Superior temporal gyrus (tissue), 1 donor: ENCODE data around the gene UBE2F.
A peak's percentile ranks its signal among the peaks of the same experiment; 100 is the strongest.
"Not testable (repeated sequence)": the region's sequence is repeated elsewhere in the genome, so short reads cannot be mapped to it uniquely, and the experiment has no call there.

Experiments
- DNase-seq: peaks from one replicate; pipeline ENCODE4 v3.0.0-alpha.2; 2016; ENCODE audit errors: extremely low spot score

The UBE2F gene

DNA sequence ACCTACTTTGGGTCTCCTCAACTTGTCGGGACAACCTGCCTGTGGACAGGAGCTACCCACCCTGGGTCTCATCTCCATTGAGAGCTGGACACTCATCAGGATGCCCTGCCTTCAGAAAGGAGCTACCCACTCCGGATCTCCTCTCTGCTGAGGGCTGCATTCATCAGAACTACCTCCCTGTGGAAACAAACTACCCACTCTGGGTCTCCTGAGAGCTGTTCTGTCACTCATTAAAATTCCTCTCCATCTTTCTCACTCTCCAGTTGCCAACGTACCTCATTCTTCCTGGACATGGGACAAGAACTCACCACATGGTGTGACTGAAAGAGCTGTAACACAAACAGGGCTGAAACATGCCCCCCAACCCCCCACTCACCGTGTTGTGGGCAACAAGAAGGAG lies 22.5 kb upstream of the UBE2F start:
- DNase-seq: no peak

DNA sequence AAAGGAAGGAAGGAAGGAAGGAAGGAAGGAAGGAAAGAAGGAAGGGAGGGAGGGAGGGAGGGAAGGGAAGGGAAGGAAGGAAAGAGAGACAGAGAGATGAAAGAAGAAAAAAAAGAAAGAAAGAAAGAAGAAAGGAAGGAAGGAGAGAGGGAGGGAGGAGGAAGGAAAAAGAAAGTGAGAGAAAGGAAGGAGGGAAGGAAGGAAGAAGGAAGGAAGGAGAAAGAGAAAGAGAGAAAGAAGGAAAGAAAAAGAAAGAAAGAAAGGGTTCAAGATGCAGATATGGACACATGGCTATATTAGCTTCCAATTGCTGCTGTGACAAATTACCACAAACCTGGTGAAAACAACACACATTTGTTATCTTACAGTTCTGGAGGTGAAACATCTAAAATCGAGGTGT lies 20.4 kb upstream of the UBE2F start:
- no peak for DNase-seq

DNA sequence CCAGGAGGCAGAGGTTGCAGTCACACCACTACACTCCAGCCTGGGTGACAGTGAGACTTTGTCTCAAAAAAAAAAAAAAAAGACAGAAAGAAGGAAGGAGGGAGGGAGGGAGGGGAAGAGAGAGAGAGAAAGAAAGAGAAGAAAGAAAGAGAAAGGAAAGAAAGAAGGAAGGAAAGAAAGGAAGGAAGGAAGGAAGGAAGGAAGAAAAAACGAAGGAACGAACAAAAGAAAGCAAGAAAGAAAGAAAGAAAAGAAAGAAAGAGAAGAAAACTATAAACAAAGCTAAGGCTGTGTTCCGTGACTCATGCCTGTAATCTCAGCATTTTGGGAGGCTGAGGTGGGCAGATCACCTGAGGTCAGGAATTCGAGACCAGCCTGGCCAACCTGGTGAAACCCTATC lies 15.5 kb upstream of the UBE2F start:
- not testable (repeated sequence) for DNase-seq

DNA sequence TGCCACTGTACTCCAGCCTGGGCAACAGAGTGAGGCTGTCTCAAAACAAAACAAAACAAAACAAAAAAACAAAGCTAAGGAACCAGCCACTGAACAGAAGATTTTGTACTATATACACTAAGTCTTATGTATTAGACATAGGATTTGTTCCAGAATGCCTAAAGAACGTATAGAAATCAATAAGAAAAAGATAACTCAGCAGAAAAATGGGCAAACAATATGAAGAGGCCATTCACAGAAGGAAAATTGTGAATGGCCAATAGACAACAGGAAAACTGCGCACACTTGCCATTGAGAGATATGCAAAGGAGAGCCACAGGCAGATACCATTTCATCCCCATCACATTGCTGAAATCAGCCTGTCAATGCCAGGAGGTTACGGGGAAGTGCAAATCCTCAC lies 14.9 kb upstream of the UBE2F start:
- no peak for DNase-seq

DNA sequence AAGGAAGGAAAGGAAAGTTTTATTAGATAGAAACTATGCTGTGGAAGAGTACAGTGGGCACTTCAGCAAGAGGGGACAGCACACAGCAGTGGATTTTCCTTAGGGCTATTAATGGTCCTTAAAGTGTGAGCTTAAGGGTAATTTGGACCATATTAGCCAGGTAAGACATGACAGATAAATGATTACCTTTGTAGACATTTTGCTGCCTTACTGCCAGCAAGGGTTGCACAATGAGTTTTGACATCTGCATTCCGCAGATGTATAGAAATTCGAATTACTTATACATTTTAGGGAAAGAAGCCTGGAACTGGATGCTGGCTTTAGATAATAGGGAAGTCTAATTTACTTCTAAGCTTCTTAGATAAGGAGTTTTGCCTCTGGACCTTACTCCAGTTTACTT lies 14.0 kb upstream of the UBE2F start:
- DNase-seq: no peak

DNA sequence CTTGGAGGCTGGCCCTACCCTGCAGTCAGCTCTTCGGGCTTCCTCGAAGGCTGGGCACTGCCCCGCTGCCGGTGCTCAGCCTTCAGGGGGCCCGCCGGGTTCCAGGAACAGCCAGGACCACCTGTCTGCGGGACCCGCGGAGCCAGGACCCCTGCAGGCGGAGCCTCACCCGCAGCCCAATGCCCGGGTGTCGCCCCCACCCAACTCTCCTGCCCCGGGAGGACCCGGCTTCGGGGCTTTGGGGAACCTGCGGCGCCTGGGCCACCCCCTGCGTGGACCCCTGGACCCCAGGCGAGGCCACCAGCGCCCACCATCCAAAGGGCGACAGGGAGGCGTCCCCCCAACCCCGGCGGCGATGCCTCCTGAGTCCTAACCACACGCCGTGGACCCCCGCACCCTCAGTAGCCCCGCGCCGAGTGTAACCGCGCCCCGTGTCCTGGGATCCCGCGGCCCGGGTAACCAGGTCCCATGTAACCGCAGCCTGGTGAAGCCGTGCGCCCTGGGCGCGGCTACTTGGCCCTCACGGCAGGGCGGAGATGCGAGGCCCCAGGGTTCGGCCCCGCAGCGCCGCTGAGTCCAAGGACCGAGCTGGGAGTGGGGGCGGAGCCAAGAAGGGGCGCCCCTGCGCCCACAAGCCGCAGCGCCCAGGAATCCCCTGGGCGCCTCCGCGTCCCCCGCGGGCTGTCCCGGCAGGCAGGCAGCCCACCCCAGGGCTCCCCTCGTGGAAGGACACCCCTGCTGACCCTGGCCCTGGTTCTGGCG lies 11.0 kb upstream of the UBE2F start:
- DNase-seq: no peak

DNA sequence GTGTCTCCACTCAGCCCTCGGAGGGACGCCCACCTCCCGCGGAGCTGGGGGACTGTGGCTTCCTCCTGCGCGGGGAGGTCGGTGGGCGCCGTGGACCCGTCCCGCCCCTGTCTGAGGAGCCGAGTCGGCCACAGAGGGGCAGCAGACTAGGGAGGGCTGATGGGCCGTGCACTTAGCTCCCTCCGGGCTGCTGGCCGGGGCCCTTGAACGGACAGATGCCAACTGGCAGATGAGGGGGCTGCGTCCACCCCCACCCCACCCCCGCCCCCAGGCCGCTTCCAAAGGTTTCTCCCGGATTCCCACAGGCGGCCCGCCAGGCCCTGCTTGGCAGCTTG lies 10.4 kb upstream of the UBE2F start:
- DNase-seq: no peak

DNA sequence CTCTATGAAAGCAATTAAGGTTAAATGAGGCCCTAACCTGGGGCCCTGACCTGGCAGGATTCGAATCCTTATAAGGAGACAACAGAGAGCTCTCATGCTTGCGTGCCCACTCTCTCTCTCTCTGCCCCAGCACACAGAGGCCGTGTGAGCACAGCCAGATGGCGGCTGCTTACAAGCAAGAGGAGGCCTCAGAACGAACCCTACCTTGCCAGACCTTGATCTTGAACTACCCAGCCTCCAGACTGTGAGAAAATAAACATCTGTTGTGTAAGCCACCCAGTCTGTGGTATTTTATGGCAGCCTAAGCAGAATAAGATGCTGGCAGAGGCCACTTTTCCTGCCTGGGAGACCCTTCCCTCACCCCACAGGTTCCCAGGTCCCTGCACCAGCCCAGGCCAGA lies 5.2 kb upstream of the UBE2F start:
- no peak for DNase-seq

DNA sequence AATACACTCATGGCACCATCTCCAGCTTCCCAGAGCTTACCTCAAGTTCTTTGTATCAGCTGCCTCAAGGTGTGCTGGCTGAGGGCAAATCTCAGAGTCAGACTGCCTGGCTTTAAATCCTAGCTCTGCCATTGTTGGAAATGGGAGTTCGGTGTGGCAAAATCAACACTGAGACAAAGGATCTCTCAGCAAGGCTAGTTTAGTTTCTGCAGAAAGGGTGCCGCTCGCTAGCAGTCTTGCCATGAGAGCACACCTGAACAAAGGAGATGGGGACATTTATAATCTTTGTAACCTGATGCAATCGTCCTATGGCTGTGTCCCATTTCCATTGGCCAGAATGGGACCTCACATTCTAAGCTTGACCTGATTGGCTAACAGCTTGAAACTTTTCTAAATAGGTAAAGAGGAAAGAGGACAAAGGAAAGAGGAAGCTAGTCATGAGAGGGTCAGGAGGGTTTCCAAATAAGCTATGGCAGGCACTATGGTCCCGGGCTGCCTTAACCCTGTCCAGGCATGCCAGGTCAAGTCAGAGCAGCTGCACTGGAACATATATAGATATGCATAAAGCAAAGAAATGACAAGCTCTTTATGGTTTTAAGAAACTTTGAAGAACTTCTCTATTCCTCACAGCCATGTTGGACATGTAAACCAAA lies 4.3 kb upstream of the UBE2F start:
- no peak for DNase-seq

DNA sequence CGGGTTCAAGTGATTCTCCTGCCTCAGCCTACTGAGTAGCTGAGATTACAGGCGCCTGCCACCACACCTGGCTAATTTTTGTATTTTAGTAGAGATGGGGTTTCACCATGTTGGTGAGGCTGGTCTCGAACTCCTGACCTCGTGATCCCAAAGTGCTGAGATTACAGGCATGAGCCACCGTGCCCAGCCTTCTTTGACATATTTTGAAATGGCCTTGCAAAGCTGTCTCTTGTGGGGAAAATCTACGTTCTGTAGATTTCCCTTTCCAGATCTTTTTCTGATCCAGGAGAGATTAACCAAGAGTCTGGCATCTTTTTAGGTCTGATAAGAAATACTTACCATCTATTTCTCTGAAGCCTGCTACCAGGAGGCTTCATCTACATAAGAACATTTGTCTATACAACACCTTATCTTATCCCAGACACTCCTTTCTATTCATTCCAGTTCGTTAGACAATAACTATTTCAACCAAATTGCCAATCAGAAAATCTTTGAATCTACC lies 3.3 kb upstream of the UBE2F start:
- DNase-seq: not testable (repeated sequence)

DNA sequence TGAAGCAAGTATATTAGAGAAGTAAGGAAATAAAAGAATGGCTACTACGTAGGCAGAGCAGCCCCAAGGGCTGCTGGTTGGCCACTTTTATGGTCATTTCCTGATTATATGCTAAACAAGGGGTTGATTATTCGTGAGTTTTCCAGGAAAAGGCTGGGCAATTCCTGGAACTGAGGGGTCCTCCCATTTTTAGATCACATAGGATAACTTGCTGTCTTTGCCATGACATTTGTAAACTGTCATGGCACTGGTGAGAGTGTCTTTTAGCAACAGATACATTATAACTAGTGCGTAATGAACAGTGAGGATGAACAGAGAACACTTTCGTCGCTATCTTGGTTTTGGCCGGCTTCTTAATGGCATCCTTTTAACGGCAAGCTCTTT lies 2.6 kb upstream of the UBE2F start:
- no peak for DNase-seq

DNA sequence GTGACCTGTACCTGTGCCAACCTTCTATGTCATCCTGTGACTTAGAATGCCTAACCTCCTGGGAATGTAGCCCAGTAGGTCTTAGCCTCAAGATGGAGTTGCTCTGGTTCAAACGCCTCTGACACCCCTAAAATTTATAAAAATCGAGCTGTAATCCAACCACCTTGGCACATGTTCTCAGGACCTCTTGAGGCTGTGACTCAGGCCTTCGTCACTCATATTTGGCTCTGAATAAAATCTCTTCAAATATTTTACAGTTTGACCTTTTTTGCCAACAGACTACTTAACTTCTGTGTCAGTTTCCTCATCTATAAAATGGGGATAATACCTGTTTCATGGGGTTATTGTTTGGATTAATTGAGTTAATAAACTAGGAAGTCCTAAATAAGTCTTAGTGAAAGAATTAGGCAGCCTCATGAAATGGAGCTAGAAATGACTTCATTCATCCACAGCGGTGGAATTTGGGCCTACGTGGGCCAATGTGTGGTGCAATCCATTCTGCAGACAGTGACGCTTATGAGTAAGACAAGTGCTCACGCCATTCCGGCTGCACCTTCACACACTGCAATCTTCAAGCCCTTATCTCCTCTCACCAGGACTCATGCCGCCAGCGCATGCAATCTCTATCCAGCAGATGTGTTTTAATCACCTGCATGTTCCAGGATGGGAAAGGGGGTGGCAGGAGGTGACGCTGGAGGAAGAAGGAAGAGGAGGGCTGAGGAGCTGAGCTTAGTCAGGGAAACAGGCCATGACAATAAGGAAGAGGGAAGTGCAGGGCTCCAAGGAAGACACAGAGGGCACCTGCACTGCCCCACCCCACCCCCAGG lies 2.0 kb upstream of the UBE2F start:
- no peak for DNase-seq

DNA sequence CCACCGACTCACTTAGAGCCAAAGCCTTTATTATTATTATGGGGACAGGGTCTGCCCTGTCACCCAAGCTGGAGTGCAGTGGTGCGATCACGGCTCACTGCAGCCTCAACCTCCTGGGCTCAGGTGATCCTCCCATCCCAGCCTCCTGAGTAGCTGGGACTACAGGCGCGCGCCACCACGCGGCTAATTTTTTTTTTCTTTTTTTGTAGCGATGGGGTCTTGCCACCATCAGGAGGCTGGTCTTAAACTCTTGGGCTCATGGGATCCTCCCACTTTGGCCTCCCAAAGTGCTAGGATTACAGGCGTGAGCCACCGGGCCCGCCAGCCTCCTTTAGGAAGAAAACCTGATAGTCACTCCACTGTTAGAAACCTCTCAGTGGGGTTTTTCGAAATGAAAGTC lies 970 bp upstream of the UBE2F start:
- not testable (repeated sequence) for DNase-seq

DNA sequence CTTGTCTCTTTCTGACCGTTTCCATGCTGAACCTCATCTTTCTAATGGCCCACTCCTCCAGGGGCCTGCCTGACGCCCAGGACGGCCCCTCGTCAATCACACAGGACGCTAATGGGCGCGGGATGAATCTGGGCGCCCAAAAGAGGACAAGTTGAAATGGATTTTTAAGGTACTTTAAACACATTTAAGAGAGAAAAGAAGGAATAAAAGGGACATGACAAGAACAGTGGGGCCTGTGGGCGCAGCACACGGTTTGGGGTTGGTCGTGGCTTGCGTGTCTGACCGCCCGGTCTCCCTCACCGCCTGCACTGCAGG lies 607 bp upstream of the UBE2F start:
- DNase-seq: no peak

DNA sequence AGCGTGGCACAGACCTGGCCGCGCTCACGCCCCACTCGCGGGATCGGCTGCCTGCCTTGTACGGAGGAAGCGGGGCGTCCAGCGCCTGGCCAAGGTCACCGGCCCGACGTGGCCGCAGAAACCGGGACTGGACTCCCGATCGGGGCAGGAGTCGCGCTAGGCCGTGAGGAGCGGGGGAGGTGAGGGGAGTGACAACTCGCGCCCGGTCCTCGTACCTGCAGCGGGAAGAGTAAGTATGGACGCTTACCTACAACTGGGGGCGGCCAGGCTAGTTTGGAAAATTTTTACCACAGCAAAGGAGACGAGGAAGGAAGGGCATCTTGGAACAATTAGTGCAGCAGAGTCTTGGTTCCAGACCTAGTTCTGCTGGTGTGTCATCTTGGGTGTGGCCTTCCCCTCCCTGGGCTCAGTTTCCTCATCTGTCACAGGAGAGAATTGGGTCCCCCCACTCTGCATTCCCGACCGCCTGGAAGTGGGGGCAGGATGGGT lies 693 bp downstream of the UBE2F start:
- DNase-seq: no peak

DNA sequence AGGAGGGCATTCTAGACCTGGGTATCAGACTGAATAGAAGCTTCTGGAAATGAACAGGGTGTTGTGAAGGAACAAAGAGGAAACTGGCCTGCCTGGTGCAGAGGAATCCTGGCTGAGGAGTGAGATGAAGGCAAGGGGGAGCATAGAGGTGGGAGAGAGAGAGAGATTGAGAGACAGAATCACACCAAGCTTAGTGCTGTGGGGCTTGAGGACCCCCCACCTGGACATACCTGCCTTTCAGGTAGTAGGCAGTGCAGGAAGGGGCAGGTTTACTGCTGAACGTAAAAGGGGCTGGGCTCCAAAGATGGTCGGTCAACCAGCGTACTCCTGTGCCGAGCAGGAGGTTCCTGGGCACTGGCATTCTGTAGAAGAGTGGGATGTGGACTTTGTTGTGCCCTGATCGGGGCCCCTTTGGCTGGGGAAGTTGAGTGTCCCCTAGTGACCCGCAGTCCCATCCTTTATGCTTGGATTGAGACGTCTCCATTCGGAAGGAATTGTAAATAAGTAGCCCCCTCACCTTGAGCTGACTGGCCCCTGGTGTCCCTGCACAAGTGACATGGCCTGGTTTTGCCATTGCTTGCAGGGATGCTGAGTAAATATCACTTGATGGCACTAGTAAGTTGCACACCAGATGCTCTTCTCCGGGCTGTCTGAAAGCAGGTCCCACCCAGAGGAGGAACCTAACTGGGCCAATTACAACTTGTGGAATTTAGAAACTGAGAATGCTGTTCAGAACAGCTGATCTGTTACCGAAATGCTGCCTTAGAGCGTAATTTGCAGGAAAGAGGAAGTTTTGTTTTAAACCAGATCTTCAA lies 1.4 kb downstream of the UBE2F start:
- peak; percentile 78 for DNase-seq

DNA sequence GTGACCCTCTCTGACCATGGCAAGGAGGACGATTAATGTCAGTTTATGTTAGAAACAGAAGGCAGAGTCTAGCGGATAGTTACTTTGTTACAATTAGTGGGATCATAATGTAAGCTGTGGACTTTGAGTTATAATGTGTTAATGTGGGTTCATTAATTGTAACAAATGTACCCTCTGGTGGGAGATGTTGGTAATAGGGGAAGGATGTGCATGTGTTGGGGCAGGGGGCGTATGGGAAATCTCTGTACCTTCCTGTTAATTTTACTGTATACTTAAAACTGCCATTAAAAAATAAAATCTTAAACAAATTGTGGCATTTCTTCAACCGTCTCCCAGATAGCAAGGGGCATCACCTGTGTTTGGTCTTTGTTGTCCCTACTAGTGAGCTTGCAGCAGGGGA lies 4.8 kb downstream of the UBE2F start:
- no peak for DNase-seq

DNA sequence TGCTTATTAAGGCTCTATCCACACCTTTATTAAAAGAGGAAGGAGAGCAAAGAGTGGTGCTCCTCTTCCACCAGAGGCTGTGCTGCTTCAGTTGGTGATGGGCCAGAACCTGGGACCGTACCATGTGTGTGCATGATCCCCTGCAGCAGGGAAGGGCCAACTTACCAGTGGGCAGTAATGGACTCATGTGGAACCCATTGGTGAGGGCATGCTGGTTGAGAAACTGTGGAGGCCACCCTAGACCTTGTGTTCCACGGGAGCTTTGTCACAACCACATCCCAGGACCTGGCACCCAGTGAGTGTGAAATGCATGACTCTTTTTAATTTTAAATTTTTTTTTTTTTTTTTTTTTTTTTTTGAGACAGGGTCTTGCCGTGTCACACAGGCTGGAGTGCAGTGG lies 5.4 kb downstream of the UBE2F start:
- DNase-seq: no peak

DNA sequence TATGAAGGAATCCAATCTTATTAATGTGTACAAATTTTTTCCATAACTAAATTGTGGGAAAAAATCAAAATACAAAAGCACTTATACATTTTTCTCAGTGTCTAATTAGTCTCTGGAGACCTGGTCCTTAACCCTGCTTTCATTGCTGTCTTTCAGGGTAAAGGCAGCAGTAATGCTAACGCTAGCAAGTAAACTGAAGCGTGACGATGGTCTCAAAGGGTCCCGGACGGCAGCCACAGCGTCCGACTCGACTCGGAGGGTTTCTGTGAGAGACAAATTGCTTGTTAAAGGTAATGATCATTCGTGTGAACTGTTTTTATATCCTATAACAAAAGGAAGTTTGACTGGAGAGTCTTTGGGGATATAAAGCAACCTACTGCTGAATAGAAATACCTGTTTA lies 6.1 kb downstream of the UBE2F start:
- no peak for DNase-seq

DNA sequence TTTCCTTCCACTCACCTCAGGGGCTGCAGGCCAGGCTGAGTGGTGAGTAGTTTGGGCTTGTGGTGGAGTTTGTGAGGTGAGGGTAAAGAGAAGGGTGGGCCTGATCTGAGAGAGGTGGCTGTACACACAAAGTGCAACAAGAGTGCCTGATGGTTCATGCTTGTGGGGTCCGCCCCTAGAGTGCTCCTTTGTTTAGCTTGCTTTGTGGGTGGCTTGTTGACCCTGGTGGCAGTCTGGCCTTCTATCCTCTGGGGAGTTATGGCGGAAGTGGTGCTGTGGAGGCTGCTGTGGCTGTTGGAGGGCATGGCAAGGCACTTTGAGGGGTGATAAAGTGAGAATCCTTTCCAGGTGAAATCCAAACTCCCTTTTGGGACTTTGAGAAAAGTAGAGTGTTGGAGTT lies 10.6 kb downstream of the UBE2F start:
- DNase-seq: no peak

DNA sequence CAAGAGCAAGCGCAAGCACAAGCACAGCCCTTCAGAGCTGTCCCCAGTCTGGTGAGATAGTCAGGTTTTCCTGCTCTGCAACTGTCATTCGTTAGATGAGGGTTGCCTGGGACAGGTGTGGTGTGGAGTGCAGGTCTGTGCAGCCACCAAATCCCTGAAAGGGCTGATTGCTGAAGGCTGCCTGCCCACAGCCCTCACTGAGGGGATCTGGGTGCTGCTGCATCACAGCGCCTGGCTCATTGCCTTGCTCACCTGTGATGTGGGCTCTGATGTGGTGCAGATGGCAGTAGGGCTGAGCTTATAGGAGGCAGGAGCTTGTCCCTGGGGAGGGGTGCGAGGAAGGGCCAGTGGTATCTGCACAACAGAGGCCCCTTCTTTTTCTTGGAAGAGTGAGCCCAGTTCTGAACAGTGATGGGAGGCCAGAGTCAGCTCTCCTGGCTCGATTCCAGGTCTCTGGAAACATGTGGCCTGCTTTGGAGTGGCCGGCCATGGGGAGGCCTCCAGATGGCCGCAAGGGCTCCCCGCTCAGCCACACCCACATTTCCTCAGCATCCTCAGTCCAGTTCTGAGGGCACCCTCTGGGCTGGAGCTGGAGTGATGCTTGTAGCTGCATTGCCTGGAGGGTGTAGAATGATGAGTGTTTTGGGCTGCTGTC lies 11.4 kb downstream of the UBE2F start:
- DNase-seq: peak; percentile 77
